HFFc6 (cell line): ENCODE data around the gene MDM2. TPM values are rescaled to one million over a fixed set of nuclear protein-coding genes. Genes with fewer than 3 reads are reported as not detected.

Source experiments
- DNase-seq: peaks from one replicate; pipeline ENCODE4 v3.0.0-alpha.2; 2018
- H3K27ac Mint-ChIP-seq: 2 replicates; pipeline ENCODE4 v1.8.0; 2020; ENCODE audit warnings: mild to moderate bottlenecking, mixed read lengths
- H3K27me3 Mint-ChIP-seq: 2 replicates; pipeline ENCODE4 v1.8.0; 2021; ENCODE audit warnings: mild to moderate bottlenecking, moderate library complexity, mixed read lengths; ENCODE audit not compliant: insufficient read depth
- H3K36me3 Mint-ChIP-seq: 2 replicates; pipeline ENCODE4 v1.8.0; 2021; ENCODE audit warnings: low read depth, mixed read lengths
- H3K4me1 Mint-ChIP-seq: 2 replicates; pipeline ENCODE4 v1.8.0; 2020; ENCODE audit warnings: low read depth, mixed read lengths
- H3K4me3 Mint-ChIP-seq: 2 replicates; pipeline ENCODE4 v1.8.0; 2020; ENCODE audit warnings: mild to moderate bottlenecking, moderate library complexity, mixed read lengths
- H3K9me3 Mint-ChIP-seq: 2 replicates; pipeline ENCODE4 v1.8.0; 2020; ENCODE audit warnings: mild to moderate bottlenecking, mixed read lengths
- total RNA-seq, 6 experiments: library from RNA; stranded (reverse); fragmentation: NEBNext Ultra II Directional; extraction: Animal tissue kit (Norgen Biotek cat#: 25700); gene quantifications; 2 replicates in 1 of 6; 3 replicates in 5 of 6; pipeline ENCODE4 v1.2.3, GENCODE V29; 2021
- TF ChIP-seq, protein P1 (sequence below): fragments of 200-600 bp; sonication (generic); IDR thresholded peaks from 2 replicates; pipeline ENCODE4 v1.5.0; 2021; ENCODE audit warnings: antibody characterized with exemption, mild to moderate bottlenecking

The MDM2 gene
- total RNA-seq, 6 experiments from 2014 or later, result 216 to 270 (median 236) TPM

DNA sequence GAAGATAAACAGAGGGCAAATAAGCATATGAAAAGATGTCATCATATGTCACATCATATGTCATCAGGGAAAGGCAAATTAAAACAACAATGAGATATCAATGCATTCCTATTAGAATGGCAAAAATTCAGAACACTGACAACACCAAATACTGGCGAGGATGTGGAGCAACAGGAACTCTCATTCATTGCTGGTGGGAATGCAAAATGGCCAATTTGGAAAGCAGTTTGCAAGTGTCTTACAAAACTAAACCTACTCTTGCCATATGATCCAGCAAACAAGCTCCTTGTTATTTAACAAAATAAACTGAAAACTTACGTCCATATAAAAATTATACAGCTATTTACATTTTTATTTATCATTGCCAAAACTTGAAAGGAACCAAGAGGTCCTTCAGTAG lies 92.3 kb downstream of the MDM2 start:
- Mint-ChIP-seq H3K27ac (no peak overlapping the region), H3K27me3 (peaks cover 2% of the 10 kb centered on the region), H3K4me3 (no peak overlapping the region), H3K4me1 (peaks cover 45% of the 10 kb centered on the region), H3K9me3 (no peaks in the 10 kb centered on the region), H3K36me3 (no peaks in the 10 kb centered on the region)
- TF ChIP-seq, protein P1, sequence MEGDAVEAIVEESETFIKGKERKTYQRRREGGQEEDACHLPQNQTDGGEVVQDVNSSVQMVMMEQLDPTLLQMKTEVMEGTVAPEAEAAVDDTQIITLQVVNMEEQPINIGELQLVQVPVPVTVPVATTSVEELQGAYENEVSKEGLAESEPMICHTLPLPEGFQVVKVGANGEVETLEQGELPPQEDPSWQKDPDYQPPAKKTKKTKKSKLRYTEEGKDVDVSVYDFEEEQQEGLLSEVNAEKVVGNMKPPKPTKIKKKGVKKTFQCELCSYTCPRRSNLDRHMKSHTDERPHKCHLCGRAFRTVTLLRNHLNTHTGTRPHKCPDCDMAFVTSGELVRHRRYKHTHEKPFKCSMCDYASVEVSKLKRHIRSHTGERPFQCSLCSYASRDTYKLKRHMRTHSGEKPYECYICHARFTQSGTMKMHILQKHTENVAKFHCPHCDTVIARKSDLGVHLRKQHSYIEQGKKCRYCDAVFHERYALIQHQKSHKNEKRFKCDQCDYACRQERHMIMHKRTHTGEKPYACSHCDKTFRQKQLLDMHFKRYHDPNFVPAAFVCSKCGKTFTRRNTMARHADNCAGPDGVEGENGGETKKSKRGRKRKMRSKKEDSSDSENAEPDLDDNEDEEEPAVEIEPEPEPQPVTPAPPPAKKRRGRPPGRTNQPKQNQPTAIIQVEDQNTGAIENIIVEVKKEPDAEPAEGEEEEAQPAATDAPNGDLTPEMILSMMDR, result no peak
- no peak for DNase-seq

Other genes starting within 250 kb of the MDM2 start
- 100 to 1,000 TPM; 179 to 221 (median 213) TPM for gene RAP1B, start 197.3 kb upstream of the MDM2 start, total RNA-seq
- 10 to 100 TPM; 35.0 to 49.9 (median 48.6) TPM for gene NUP107, start 121.2 kb upstream of the MDM2 start, total RNA-seq
- gene SLC35E3, start 62.0 kb upstream of the MDM2 start, total RNA-seq, result 10 to 100 TPM; 10.7 to 17.0 (median 12.0) TPM
- 1 to 10 TPM; 1.4 to 3.0 (median 2.3) TPM for gene CPM, start 125.0 kb downstream of the MDM2 start, total RNA-seq